Measurements from ENCODE around the gene HOMER1. TPM values are rescaled to one million over a fixed set of nuclear protein-coding genes. Genes with fewer than 3 reads are reported as not detected.

HOMER1 gene
- total and polyA plus RNA-seq, 10 of the 15 experiments (the other 5 are each of a cell fraction or from before 2014, with no cell fraction given) = 0.96 to 22.0 (median 7.5) TPM

- no peak for FAIRE-seq
These were observed 41.5 kb upstream of the HOMER1 start for GRCh38 chr5:79555418-79555817.

More at GRCh38 chr5:79555418-79555817, 41.5 kb upstream of the HOMER1 start:
- H3K79me2 ChIP-seq (ENCODE audit: control insufficient read depth, insufficient read depth, low read length) = no peaks in the 10 kb centered on the region
- no peak overlapping the region for H3K4me3 ChIP-seq
- no peaks in the 10 kb centered on the region for H3K4me1 ChIP-seq (ENCODE audit: control insufficient read depth, insufficient read depth, low read length)
- no peaks in the 10 kb centered on the region for H3K36me3 ChIP-seq (ENCODE audit: control insufficient read depth in 2 of 2, insufficient read depth in 2 of 2, low read length in 1 of 2)
- in situ Hi-C loops (cut with MboI) = no loop called here
- TF ChIP-seq ZBTB33 (IDR thresholded peaks at IDR 0.05) (no peak), BHLHE40 (IDR thresholded peaks at IDR 0.05; ENCODE audit: borderline replicate concordance in 1 of 2, low read depth in 2 of 2, low read length in 1 of 2) (no peak), RB1 (IDR thresholded peaks at IDR 0.05; ENCODE audit: borderline replicate concordance) (no peak), FOS (IDR thresholded peaks at IDR 0.05; ENCODE audit: borderline replicate concordance, extremely low read depth, insufficient read length) (no peak), NFXL1 (IDR thresholded peaks at IDR 0.05; ENCODE audit: borderline replicate concordance) (no peak), NFYA (IDR thresholded peaks at IDR 0.05; ENCODE audit: borderline replicate concordance, low read depth, low read length) (no peak)
- no TSS peak for BruUV-seq (replicated peaks)
- H3K9ac ChIP-seq (ENCODE audit: control insufficient read depth, insufficient read depth, low read length) = no peak overlapping the region
- no peaks in the 10 kb centered on the region for H3K27me3 ChIP-seq (replicated peaks in 1 of 2; ENCODE audit: control insufficient read depth in 2 of 2, insufficient read depth in 2 of 2, low read length in 1 of 2)
- DNase-seq (ENCODE audit: low read depth, low spot score) (no peak), ATAC-seq (no peak)
- H3K4me2 ChIP-seq (ENCODE audit: control insufficient read depth, insufficient read depth) = no peak overlapping the region
- SMC1A ChIA-PET (ENCODE audit: uncharacterized antibody, unreplicated experiment) = no interaction called here
- no peak overlapping the region for H3K27ac ChIP-seq (ENCODE audit: control insufficient read depth, insufficient read depth)
- H3K9me3 ChIP-seq (replicated peaks; ENCODE audit: control insufficient read depth, insufficient read depth, low read length) = no peaks in the 10 kb centered on the region
- intact Hi-C loops (cut with micrococcal nuclease; ENCODE audit: unreplicated experiment) = no loop called here
- CTCF ChIA-PET = interaction anchor here (1.5 kb wide), 1 partner anchor 304 kb away, joined by 9 read pairs; no protein-coding TSS in a partner anchor
- RAD21 ChIA-PET (ENCODE audit: unreplicated experiment) = no interaction called here
- H4K20me1 ChIP-seq (ENCODE audit: control insufficient read depth, insufficient read depth) = no peaks in the 10 kb centered on the region
- 48% methylated on average over 3 of the region's 3 CpGs for WGBS (ENCODE audit: insufficient coverage, insufficient replicate concordance, low lambda C conversion rate, missing lambda C conversion rate)
- H2AFZ ChIP-seq (ENCODE audit: control insufficient read depth, low read depth, low read length) = no peak overlapping the region
- POLR2A ChIA-PET = no interaction called here

Measured in GM12878 (cell line).